T-helper 1 cell treated with Interleukin-12 subunit alpha and Interleukin-12 subunit beta and Interleukin-4 antibody, amounts not matched to agents 30 μg/mL and 1 μg/mL, for 36 hours (primary cell): ENCODE measurements around the gene AGR2.

Source experiments
- H3K27ac Mint-ChIP-seq: one replicate; pipeline ENCODE4 v1.8.0; 2021; ENCODE audit warnings: mild to moderate bottlenecking, mixed read lengths
- H3K27me3 Mint-ChIP-seq: one replicate; pipeline ENCODE4 v1.8.0; 2021; ENCODE audit warnings: low read depth, mixed read lengths
- H3K36me3 Mint-ChIP-seq: one replicate; pipeline ENCODE4 v1.8.0; 2021; ENCODE audit warnings: low read depth, mixed read lengths
- H3K4me1 Mint-ChIP-seq: one replicate; pipeline ENCODE4 v1.8.0; 2021; ENCODE audit warnings: low read depth, mixed read lengths
- H3K4me3 Mint-ChIP-seq: one replicate; pipeline ENCODE4 v1.8.0; 2021; ENCODE audit warnings: mild to moderate bottlenecking, moderate library complexity, mixed read lengths
- H3K9me3 Mint-ChIP-seq: one replicate; pipeline ENCODE4 v1.8.0; 2021; ENCODE audit warnings: mixed read lengths

Gene AGR2

GRCh38 chr7:16753102-16753931 lies 51.5 kb downstream of the AGR2 start, which contains the start of gene TSPAN13:
TSPAN13 (plus strand) TSS chr7:16753755; CDS start chr7:16753968, 213 bp downstream.
- no peaks in the 10 kb centered on the region for H3K9me3 Mint-ChIP-seq
- no peaks in the 10 kb centered on the region for H3K36me3 Mint-ChIP-seq
- H3K27ac Mint-ChIP-seq, result no peak within 1 kb of the TSS
- peaks cover 10% of the 10 kb centered on the region for H3K4me1 Mint-ChIP-seq
- peak within 1 kb of the TSS; percentile 81 for H3K4me3 Mint-ChIP-seq
- H3K27me3 Mint-ChIP-seq, result peaks cover 46% of the 10 kb centered on the region

- Mint-ChIP-seq H3K4me1 (peaks cover 4% of the 10 kb centered on the region), H3K27ac (no peak overlapping the region), H3K27me3 (peaks cover 7% of the 10 kb centered on the region), H3K9me3 (no peaks in the 10 kb centered on the region), H3K36me3 (no peaks in the 10 kb centered on the region), H3K4me3 (no peak overlapping the region)
These were observed 57.7 kb downstream of the AGR2 start for GRCh38 chr7:16747102-16747501.

- no peak overlapping the region for H3K27ac Mint-ChIP-seq
- no peaks in the 10 kb centered on the region for H3K36me3 Mint-ChIP-seq
- peaks cover 4% of the 10 kb centered on the region for H3K4me1 Mint-ChIP-seq
- H3K27me3 Mint-ChIP-seq, result no peaks in the 10 kb centered on the region
- H3K4me3 Mint-ChIP-seq, result no peak overlapping the region
- no peaks in the 10 kb centered on the region for H3K9me3 Mint-ChIP-seq
These were observed 59.2 kb downstream of the AGR2 start for GRCh38 chr7:16745645-16746044.

- no peaks in the 10 kb centered on the region for H3K36me3 Mint-ChIP-seq
- no peaks in the 10 kb centered on the region for H3K27me3 Mint-ChIP-seq
- H3K4me3 Mint-ChIP-seq, result no peak overlapping the region
- no peaks in the 10 kb centered on the region for H3K9me3 Mint-ChIP-seq
- no peak overlapping the region for H3K27ac Mint-ChIP-seq
- peaks cover 4% of the 10 kb centered on the region for H3K4me1 Mint-ChIP-seq
These were observed 60.1 kb downstream of the AGR2 start for GRCh38 chr7:16744518-16745250.

GRCh38 chr7:16743236-16743635 lies 61.6 kb downstream of the AGR2 start:
- Mint-ChIP-seq H3K4me1 (peaks cover 4% of the 10 kb centered on the region), H3K36me3 (no peaks in the 10 kb centered on the region), H3K4me3 (no peak overlapping the region), H3K27me3 (no peaks in the 10 kb centered on the region), H3K27ac (no peak overlapping the region), H3K9me3 (no peaks in the 10 kb centered on the region)

GRCh38 chr7:16742547-16742946 lies 62.3 kb downstream of the AGR2 start:
- peaks cover 4% of the 10 kb centered on the region for H3K4me1 Mint-ChIP-seq

More at GRCh38 chr7:16742547-16742946, 62.3 kb downstream of the AGR2 start:
- H3K27ac Mint-ChIP-seq, result no peak overlapping the region
- H3K4me3 Mint-ChIP-seq, result no peak overlapping the region
- H3K27me3 Mint-ChIP-seq, result no peaks in the 10 kb centered on the region
- no peaks in the 10 kb centered on the region for H3K36me3 Mint-ChIP-seq
- H3K9me3 Mint-ChIP-seq, result no peaks in the 10 kb centered on the region
